ENCODE results near the gene ECE2. TPM values are rescaled to one million over a fixed set of nuclear protein-coding genes. Genes with fewer than 3 reads are reported as not detected.

ECE2 gene
- total RNA-seq, 1 donor from 2014 or later, result not detected

GRCh38 chr3:184289426-184289938, 13.7 kb downstream of the ECE2 start:
- H3K27me3 Mint-ChIP-seq (ENCODE audit: low read depth), result peaks cover 40% of the 10 kb centered on the region
- no peak overlapping the region for H3K4me3 Mint-ChIP-seq
- H3K27ac Mint-ChIP-seq (ENCODE audit: unreplicated experiment), result no peak overlapping the region
- no peaks in the 10 kb centered on the region for H3K9me3 Mint-ChIP-seq
- peak; percentile 66 for TF ChIP-seq CTCF (conservative IDR thresholded peaks at IDR 0.05)
- peak; percentile 56 for DNase-seq (ENCODE audit: low read depth, low spot score)
- no peaks in the 10 kb centered on the region for H3K36me3 Mint-ChIP-seq (ENCODE audit: low read depth)
- peaks cover 6% of the 10 kb centered on the region for H3K4me1 Mint-ChIP-seq

GRCh38 chr3:184290331-184290730, 14.5 kb downstream of the ECE2 start:
- Mint-ChIP-seq H3K4me1 (no peaks in the 10 kb centered on the region), H3K9me3 (no peaks in the 10 kb centered on the region), H3K27me3 (ENCODE audit: low read depth) (peaks cover 36% of the 10 kb centered on the region), H3K36me3 (ENCODE audit: low read depth) (no peaks in the 10 kb centered on the region), H3K4me3 (no peak overlapping the region), H3K27ac (ENCODE audit: unreplicated experiment) (no peak overlapping the region)
- no peak for TF ChIP-seq CTCF (conservative IDR thresholded peaks at IDR 0.05)
- DNase-seq (ENCODE audit: low read depth, low spot score), result no peak

- Mint-ChIP-seq H3K4me1 (no peaks in the 10 kb centered on the region), H3K36me3 (ENCODE audit: low read depth) (no peaks in the 10 kb centered on the region), H3K27ac (ENCODE audit: unreplicated experiment) (no peak overlapping the region), H3K4me3 (no peak overlapping the region), H3K9me3 (no peaks in the 10 kb centered on the region), H3K27me3 (ENCODE audit: low read depth) (peaks cover 28% of the 10 kb centered on the region)
- DNase-seq (ENCODE audit: low read depth, low spot score), result no peak
- no peak for TF ChIP-seq CTCF (conservative IDR thresholded peaks at IDR 0.05)
These were observed 15.4 kb downstream of the ECE2 start for GRCh38 chr3:184291044-184291737.

GRCh38 chr3:184291738-184292445, 16.1 kb downstream of the ECE2 start:
- Mint-ChIP-seq H3K4me1 (no peaks in the 10 kb centered on the region), H3K36me3 (ENCODE audit: low read depth) (no peaks in the 10 kb centered on the region), H3K4me3 (no peak overlapping the region), H3K9me3 (no peaks in the 10 kb centered on the region), H3K27ac (ENCODE audit: unreplicated experiment) (no peak overlapping the region), H3K27me3 (ENCODE audit: low read depth) (peaks cover 22% of the 10 kb centered on the region)
- DNase-seq (ENCODE audit: low read depth, low spot score), result no peak
- no peak for TF ChIP-seq CTCF (conservative IDR thresholded peaks at IDR 0.05)

GRCh38 chr3:184295771-184296170, 19.9 kb downstream of the ECE2 start:
- no peak overlapping the region for H3K27ac Mint-ChIP-seq (ENCODE audit: unreplicated experiment)
- H3K4me1 Mint-ChIP-seq, result peaks cover 17% of the 10 kb centered on the region
- peak overlapping the region; percentile 84 for H3K4me3 Mint-ChIP-seq
- H3K36me3 Mint-ChIP-seq (ENCODE audit: low read depth), result no peaks in the 10 kb centered on the region
- no peaks in the 10 kb centered on the region for H3K9me3 Mint-ChIP-seq
- DNase-seq (ENCODE audit: low read depth, low spot score), result no peak
- H3K27me3 Mint-ChIP-seq (ENCODE audit: low read depth), result no peaks in the 10 kb centered on the region
- no peak for TF ChIP-seq CTCF (conservative IDR thresholded peaks at IDR 0.05)
